GM12864 (cell line): ENCODE results near the gene KRTAP5-6.

Experiments used
- DNase-seq: peaks from one replicate; pipeline ENCODE4 v3.0.0-alpha.2; 2011; ENCODE audit warnings: low read depth
- H3K4me3 ChIP-seq: 2 replicates; pipeline ENCODE4 v1.5.1; 2011; ENCODE audit warnings: mild to moderate bottlenecking, low read depth, low read length, control low read depth
- TF ChIP-seq, protein P1 (sequence below): IDR thresholded peaks from 2 replicates; pipeline ENCODE4 v1.5.1; 2011; ENCODE audit warnings: low read depth, mild to moderate bottlenecking, moderate library complexity, low read length, control low read depth, inconsistent platforms; ENCODE audit errors: missing control alignments

KRTAP5-6 gene

DNA sequence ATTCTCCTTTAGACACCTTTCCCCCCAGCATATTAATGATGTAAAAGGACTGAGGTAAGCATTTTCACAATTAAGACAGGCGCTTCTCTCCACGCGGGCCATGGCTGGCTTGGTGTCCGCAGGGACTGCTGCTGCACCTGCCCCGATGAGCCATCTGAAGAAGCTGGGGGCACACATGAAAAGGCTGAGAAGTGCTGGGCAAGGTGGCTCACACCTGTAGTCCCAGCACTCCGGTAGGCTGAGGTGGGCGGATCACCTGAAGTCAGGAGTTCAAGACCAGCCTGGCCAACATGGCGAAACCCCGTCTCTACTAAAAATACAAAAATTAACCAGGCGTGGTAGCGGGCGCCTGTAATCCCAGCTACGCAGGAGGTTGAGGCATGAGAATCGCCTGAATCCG is 21.3 kb downstream of the KRTAP5-6 start:
- H3K4me3 ChIP-seq, result no peak overlapping the region
- DNase-seq, result no peak
- TF ChIP-seq, protein P1, sequence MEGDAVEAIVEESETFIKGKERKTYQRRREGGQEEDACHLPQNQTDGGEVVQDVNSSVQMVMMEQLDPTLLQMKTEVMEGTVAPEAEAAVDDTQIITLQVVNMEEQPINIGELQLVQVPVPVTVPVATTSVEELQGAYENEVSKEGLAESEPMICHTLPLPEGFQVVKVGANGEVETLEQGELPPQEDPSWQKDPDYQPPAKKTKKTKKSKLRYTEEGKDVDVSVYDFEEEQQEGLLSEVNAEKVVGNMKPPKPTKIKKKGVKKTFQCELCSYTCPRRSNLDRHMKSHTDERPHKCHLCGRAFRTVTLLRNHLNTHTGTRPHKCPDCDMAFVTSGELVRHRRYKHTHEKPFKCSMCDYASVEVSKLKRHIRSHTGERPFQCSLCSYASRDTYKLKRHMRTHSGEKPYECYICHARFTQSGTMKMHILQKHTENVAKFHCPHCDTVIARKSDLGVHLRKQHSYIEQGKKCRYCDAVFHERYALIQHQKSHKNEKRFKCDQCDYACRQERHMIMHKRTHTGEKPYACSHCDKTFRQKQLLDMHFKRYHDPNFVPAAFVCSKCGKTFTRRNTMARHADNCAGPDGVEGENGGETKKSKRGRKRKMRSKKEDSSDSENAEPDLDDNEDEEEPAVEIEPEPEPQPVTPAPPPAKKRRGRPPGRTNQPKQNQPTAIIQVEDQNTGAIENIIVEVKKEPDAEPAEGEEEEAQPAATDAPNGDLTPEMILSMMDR, result no peak

DNA sequence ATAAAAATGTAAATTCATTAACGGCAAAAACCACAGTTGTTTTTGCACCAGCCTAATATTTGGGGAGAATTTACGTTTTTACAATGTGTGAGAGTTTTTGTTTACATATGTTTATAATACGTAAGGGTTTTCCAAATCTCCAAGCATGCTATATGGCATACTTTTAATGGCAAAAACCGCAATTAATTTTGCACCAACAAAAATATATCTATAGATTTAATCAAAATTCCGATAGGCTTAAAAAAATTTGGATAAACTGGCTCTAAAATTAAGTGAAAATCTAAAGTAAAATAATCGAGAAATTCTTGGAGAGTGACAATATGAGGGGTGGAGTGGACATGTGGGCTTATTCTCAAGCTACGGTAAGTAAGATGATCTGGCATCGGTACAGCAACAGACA is 22.8 kb downstream of the KRTAP5-6 start:
- TF ChIP-seq, protein P1, result no peak
- no peak for DNase-seq
- no peak overlapping the region for H3K4me3 ChIP-seq

DNA sequence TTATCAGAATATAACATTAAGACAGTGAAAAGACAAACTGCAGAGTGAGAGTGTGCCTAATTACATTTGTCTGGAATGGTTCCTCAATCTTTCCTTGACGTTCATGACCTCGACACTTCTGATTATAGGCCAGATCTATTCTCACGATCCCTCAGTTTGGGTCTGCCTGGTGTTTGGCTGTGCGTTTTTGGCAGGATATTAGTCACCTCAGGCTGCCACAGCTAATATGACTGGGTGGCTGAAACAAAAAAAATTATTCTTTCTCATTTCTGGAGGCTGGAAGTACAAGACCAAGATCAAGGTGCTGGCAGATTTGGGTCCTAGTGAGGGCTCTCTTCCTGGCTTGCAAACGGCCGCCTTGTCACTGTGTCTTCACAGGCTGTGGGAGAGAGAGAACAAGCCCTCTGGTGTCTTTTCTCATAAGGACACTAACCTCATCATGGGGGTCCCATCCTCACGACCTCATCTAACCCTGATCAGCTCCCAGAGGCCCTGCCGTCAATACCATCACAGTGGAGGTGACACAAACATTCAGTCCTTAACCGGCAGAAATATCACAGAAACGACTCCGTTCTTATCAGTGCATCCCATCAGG is 30.2 kb downstream of the KRTAP5-6 start:
- no peak overlapping the region for H3K4me3 ChIP-seq
- TF ChIP-seq, protein P1, result no peak
- no peak for DNase-seq

DNA sequence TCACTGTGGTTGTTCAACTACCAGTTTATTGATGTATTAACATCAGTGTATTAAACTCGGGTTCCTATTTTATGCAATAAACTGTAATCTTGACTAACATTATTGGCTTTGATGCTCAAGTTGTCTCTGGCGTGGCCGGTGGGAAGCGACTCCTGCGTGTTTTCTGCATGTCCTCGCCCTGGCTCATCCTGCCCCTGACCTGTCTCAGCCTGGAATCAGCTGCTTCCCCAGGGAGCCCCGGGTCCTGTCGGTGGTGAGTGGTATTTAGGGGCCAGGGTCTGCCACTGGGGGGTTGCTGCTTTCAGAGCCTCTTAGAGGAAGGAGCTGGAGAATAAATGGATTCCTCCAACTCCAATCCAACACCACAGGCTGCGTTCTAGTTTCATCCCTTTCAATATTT is 30.9 kb downstream of the KRTAP5-6 start:
- TF ChIP-seq, protein P1, result no peak
- no peak overlapping the region for H3K4me3 ChIP-seq
- DNase-seq, result no peak

DNA sequence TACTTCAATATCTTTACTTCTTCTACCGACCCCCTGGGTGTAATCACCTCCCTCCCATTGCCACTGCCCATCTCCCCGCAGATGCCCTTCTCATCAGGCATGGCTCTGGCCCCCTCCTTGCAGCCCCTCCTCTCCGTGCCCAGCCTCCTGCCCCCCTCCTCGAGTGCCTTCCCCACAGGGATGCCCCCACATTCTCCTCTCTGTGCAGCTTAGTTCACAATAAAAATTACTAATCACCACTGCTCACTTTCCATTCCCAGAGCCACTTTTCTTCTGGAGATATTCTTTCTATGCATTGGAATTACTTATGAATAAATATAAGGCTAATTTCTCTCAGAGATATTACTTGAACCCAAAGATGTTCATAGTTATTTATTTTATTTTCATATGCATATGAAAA is 31.3 kb downstream of the KRTAP5-6 start:
- TF ChIP-seq, protein P1, result no peak
- DNase-seq, result no peak
- H3K4me3 ChIP-seq, result no peak overlapping the region

DNA sequence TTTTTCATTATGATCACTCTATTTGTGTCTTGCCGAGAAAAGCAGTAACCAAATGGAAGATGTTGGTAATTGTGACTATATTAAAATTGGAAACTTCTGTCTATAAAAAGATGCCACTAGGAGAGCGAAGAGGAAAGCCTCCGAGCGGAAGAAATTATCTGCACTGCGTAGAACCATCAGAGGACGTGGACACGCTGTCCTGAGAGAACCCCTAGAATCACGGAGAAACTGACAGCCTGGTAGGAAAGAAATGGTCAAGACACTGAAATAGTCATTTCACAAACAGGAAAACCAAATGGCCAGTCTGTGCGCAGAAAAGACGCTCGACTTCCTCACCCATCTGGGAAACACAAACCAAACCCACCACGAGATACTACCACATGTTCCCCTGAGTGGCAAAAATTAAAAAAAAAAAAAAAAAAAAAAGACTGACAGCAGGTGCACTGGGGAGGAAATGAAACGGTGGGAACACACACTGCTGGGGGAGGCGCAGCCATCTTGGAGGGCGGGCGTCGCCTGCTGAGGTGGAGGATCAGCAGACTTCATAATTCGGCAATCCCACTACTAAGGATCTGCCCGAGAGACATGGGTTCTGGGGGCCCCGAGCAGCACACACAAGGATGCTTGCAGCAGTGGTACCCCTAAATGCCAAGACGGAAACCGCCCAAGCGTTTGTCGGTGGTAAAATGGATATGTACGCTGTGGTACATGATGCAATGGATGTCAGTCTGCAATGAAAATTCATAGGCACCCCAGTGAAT is 32.1 kb downstream of the KRTAP5-6 start:
- no peak overlapping the region for H3K4me3 ChIP-seq
- DNase-seq, result no peak
- TF ChIP-seq, protein P1, result no peak

DNA sequence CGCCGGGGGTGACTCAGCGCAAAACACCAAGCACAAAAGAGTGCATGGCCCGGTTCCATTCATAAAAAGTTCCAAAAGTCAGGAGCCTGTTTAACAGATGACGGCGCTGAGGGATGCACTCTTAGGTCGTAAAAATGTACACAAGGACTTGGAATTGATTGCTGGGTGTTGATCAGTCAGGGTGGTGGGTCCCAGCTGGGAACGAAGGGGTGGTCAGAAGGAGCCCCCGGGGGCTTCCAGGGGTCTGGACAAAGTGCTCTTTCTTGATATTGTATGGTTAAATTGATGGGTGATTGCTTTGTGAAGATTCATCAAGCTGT is 32.7 kb downstream of the KRTAP5-6 start:
- H3K4me3 ChIP-seq, result no peak overlapping the region
- DNase-seq, result no peak
- TF ChIP-seq, protein P1, result no peak
